Panc1 (cell line): ENCODE measurements around the gene GSTO2.

Source experiments
- CTCF ChIP-seq: fragments of 450-650 bp; IDR thresholded peaks from 2 replicates; pipeline ENCODE4 v1.5.1; 2017; ENCODE audit warnings: mild to moderate bottlenecking
- REST ChIP-seq, 2 experiments: IDR thresholded peaks; 2 replicates each; pipeline ENCODE4 v1.6.1; 2011 to 2012; ENCODE audit warnings: low read depth in 2 of 2, control low read depth in 1 of 2, low read length in 1 of 2, mild to moderate bottlenecking in 1 of 2, moderate library complexity in 1 of 2; ENCODE audit not compliant: insufficient read depth in 1 of 2
- SIN3A ChIP-seq: IDR thresholded peaks from 2 replicates; pipeline ENCODE4 v1.6.1; 2012; ENCODE audit warnings: low read depth, mild to moderate bottlenecking, low read length, moderate library complexity, borderline replicate concordance; ENCODE audit not compliant: insufficient read depth
- TCF7L2 ChIP-seq: IDR thresholded peaks from 2 replicates; pipeline ENCODE4 v1.6.1; 2011; ENCODE audit warnings: mild to moderate bottlenecking, low read depth, low read length, inconsistent platforms

DNA sequence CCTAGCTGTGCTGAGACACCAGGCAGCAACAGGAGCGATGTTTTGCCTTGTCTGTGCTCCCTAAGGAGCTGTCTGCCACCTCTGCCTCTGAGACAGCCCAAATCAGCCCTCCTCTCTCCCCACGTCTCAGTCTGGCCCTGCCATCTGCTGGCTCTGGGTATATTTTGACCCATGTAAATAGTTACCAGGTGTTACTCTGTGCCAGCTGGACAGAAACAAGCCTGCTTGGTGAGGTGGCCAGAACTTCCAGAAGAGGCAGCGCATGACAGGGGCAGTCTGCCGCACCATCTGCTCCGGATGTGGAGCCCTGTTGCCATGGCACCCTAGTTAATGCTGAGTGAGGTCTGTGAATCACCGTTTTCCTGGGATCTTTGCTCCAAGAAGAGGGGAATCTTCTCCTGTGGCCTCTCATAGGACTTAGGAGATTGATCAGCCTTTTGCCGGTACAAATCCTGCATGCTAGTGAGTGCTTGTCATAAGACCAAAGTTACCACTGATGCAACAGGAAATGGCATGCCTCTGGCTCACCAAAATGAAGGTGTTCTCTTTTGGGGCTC is 31.8 kb downstream of the GSTO2 start:
- TF ChIP-seq REST (IDR thresholded peaks at IDR 0.05; ENCODE audit: insufficient read depth in 1 of 2, low read depth in 2 of 2, low read length in 1 of 2), result no peak
- no peak; the same call in 1 of the 2 replicates for TF ChIP-seq CTCF
- TF ChIP-seq SIN3A, result no peak
- TF ChIP-seq TCF7L2, result no peak
